Vagina (tissue), 2 donors: Measurements from ENCODE around the gene GNAL.

Experiments
- CTCF ChIP-seq, 3 experiments: fragments of 450-650 bp in 2 of 3; fragments of 200-600 bp in 1 of 3; sonication (generic) in 1 of 3; IDR thresholded peaks; one replicate each; pipeline ENCODE4 v1.5.1; 2017 to 2019; ENCODE audit warnings: antibody characterized with exemption in 3 of 3, mild to moderate bottlenecking in 2 of 3, moderate library complexity in 2 of 3
- POLR2A ChIP-seq, 2 donors: fragments of 450-650 bp; IDR thresholded peaks; one replicate each; pipeline ENCODE4 v1.6.1; 2017; ENCODE audit warnings: antibody characterized with exemption in 2 of 2, mild to moderate bottlenecking in 2 of 2, moderate library complexity in 2 of 2
- POLR2AphosphoS5 ChIP-seq, 2 donors: sonication (generic); formaldehyde crosslinking; IDR thresholded peaks; one replicate each; pipeline ENCODE4 v1.9.0; 2017; ENCODE audit warnings: antibody characterized with exemption in 2 of 2, mild to moderate bottlenecking in 2 of 2, low read depth in 1 of 2; ENCODE audit not compliant: insufficient read depth in 1 of 2

GRCh38 chr18:11757084-11757590, 68.1 kb downstream of the GNAL start:
- TF ChIP-seq CTCF (IDR thresholded peaks at IDR 0.05) (no peak), POLR2AphosphoS5 (IDR thresholded peaks at IDR 0.05; ENCODE audit: insufficient read depth in 1 of 2, low read depth in 1 of 2) (no peak), POLR2A (IDR thresholded peaks at IDR 0.05) (no peak)
